22Rv1 (cell line): ENCODE data around the gene WDR86.

Source experiments
- CTCF ChIP-seq: fragments of 450-650 bp; IDR thresholded peaks from 2 replicates; pipeline ENCODE4 v1.5.1; 2017; ENCODE audit warnings: mild to moderate bottlenecking
- ZFX ChIP-seq: fragments of 450-650 bp; IDR thresholded peaks from 2 replicates; pipeline ENCODE4 v1.6.1; 2017; ENCODE audit warnings: antibody characterized with exemption, borderline replicate concordance

GRCh38 chr7:151366880-151367222 is 43.0 kb downstream of the WDR86 start:
- TF ChIP-seq ZFX (no peak), CTCF (no peak)
